GM19240 (cell line): ENCODE measurements around the gene PSMC3IP.
"Not testable (repeated sequence)": the region's sequence is repeated elsewhere in the genome, so short reads cannot be mapped to it uniquely, and the experiment has no call there.

Source experiments
- DNase-seq: peaks from one replicate; pipeline ENCODE4 v3.0.0; 2011; ENCODE audit warnings: low spot score; ENCODE audit not compliant: insufficient read length

The PSMC3IP gene

GRCh38 chr17:42561897-42562387 is 15.6 kb downstream of the PSMC3IP start, which contains the start of gene COASY:
Gene COASY, plus strand, starts transcription at chr17:42562148. Its CDS starts 475 bp downstream, at chr17:42562623.
- DNase-seq: peak; percentile 93

- no peak for DNase-seq
Measured at GRCh38 chr17:42560246-42560645, 17.3 kb downstream of the PSMC3IP start.

- DNase-seq: no peak
Measured at GRCh38 chr17:42559075-42559474, 18.5 kb downstream of the PSMC3IP start.

GRCh38 chr17:42555961-42556617 is 21.4 kb downstream of the PSMC3IP start:
- DNase-seq: not testable (repeated sequence)

- DNase-seq: no peak
Measured at GRCh38 chr17:42555122-42555622, 22.4 kb downstream of the PSMC3IP start.

GRCh38 chr17:42554250-42555121 is 23.0 kb downstream of the PSMC3IP start:
- peak; percentile 82 for DNase-seq

GRCh38 chr17:42553866-42554249 is 23.7 kb downstream of the PSMC3IP start:
- no peak for DNase-seq

GRCh38 chr17:42553161-42553818 is 24.2 kb downstream of the PSMC3IP start:
- no peak for DNase-seq

- not testable (repeated sequence) for DNase-seq
Measured at GRCh38 chr17:42552736-42553135, 24.8 kb downstream of the PSMC3IP start, which contains the start of gene HSD17B1. Gene HSD17B1, plus strand, starts transcription at chr17:42552923. Its CDS starts 11 bp downstream, at chr17:42552934.

GRCh38 chr17:42548993-42549755 is 28.4 kb downstream of the PSMC3IP start:
- DNase-seq: no peak

- DNase-seq: no peak
Measured at GRCh38 chr17:42548070-42548837, 29.3 kb downstream of the PSMC3IP start.

- no peak for DNase-seq
Measured at GRCh38 chr17:42547698-42548069, 29.8 kb downstream of the PSMC3IP start.

- DNase-seq: no peak
Measured at GRCh38 chr17:42547001-42547461, 30.5 kb downstream of the PSMC3IP start.

- not testable (repeated sequence) for DNase-seq
Measured at GRCh38 chr17:42545755-42546505, 31.6 kb downstream of the PSMC3IP start.

GRCh38 chr17:42544874-42545283 is 32.6 kb downstream of the PSMC3IP start:
- no peak for DNase-seq

GRCh38 chr17:42543190-42544079 is 34.1 kb downstream of the PSMC3IP start:
- DNase-seq: no peak

- no peak for DNase-seq
Measured at GRCh38 chr17:42541041-42541833, 36.3 kb downstream of the PSMC3IP start.
